Measurements from ENCODE around the gene ARPC1B.
"Not testable (repeated sequence)": the region's sequence is repeated elsewhere in the genome, so short reads cannot be mapped to it uniquely, and the experiment has no call there.

ARPC1B gene

DNA sequence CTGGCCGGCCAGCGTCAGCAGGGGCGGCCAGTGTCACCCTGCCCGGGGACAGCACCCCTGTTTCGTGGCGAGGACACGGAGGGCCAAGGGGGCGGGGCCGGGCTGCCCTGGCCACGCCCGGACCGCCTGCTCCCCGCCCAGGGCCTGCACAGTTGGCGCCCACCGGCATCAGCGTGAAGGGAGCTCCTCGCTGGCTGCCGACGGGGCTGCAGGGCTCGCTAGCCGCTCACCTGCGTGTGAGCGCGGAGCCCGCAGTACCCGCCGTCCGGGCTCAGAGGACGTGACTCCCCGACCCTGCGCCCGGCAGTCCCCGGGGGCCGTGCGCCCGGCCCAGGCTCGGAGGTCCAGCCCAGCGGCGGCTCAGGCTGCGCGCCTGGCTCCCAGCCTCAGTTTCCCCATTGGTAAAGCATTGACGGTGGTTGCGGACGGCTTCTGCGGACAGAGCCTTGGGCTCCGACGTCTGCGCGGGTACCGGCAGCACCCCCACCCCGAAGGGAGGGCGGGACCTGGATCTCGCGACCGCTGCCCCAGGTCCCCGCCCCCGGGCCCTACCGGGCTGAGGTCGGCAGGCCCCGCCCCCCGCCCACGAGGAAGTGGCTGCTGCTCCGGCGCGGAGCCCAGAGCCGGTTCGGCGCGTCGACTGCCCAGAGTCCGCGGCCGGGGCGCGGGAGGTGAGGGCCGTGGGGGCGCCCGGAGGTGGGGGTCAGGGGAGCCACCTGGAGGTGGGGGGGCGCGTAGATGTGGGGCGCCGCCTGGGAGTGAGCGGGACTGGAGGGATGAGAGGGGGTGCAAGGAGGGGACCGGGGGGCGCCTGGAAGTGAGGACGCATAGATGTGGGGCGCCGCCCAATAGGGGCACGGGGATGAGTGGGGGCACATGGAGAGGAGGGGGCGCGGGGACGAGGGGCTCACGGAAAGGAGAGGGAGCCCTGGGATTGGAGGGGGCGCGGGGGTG lies at the start of gene ARPC1B:
Gene ARPC1B, plus strand, starts transcription at position 620 of the 954 bp plus-strand sequence. CDS start 10,985 bp downstream, outside the sequence.
- DNase-seq: peak; percentile 88

DNA sequence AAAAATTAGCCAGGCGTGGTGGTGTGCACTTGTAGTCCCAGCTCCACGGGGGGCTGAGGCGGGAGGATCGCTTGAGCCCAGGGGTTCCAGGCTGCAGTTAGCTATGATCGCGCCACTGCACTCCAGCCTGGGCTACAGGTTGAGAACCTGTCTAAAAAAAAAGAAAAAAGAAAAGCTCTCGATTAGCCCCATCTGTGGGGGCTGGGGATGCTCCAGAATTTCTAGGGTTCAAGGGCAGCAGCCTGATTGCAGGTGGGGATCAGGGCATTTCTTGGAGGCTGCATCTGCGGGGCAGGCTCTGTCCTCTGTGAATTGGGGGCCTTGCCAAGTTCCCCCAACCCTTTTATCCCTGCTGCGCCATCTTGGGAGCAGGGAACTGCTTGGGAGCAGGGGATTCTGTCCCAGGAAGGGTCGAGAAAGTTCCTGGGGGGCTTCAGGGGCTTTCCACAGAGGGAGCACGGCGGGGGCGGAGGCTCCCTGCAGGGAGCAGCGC lies 49.5 kb upstream of the ARPC1B start:
- DNase-seq: no peak

DNA sequence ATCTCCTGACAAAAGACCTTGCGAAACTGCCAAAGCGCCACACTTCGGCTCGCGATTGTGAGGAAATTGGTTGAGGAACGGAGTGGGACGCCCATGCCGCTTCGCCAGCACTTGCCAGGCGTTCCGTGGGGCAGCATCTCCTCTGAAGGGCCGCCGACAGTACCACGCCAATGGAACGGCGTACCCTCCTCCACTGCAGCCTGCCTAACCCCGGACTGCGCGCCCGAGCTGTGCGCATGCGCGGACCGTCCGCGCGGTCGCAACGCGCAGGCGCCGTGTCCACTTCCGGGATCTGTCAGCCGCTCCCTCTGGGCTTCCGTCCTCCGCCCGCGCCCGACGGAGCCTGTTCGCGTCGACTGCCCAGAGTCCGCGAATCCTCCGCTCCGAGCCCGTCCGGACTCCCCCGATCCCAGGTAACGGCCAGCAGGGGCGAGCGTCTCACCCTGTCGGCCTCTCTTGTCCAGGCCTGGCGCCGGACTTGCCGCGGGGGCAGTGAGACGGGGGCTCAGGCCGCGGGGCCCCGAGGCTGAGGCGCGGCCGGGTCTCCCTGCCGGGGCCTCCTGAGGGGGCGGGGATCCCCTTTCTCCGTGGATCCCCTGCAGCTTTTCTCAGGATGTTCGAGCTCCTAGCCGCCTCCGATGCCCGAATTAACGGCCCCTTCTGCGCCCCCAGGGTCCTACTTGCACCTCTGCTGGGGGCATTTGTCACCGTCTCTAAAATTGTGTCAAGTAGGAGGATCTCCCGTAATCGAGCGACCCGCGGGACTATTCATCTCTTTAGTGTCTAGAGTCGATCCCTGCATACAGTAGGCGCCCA lies 48.7 kb upstream of the ARPC1B start, which contains the start of gene ARPC1A:
Gene ARPC1A, plus strand, starts transcription at position 307 of the 816 bp plus-strand sequence. CDS start 7,456 bp downstream, outside the sequence.
- peak; percentile 93 for DNase-seq

DNA sequence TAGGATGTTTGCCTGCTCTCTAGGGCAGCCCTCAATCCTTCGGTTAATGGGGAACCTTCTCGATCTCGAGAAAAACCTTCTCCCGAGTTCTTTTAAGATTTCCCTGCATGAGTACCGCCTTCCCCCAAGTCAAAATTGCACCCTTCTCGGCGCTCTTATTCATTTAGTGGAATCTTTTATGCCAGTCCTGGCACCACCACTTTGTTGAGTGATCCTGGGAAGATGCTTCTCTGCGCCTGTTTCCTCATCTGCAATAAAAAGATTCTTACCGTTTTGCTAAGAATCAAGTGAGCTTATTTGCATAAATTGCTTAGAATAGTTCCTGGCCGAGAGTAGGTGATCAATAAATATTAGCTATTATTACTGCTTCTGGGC lies 48.1 kb upstream of the ARPC1B start:
- DNase-seq: no peak

DNA sequence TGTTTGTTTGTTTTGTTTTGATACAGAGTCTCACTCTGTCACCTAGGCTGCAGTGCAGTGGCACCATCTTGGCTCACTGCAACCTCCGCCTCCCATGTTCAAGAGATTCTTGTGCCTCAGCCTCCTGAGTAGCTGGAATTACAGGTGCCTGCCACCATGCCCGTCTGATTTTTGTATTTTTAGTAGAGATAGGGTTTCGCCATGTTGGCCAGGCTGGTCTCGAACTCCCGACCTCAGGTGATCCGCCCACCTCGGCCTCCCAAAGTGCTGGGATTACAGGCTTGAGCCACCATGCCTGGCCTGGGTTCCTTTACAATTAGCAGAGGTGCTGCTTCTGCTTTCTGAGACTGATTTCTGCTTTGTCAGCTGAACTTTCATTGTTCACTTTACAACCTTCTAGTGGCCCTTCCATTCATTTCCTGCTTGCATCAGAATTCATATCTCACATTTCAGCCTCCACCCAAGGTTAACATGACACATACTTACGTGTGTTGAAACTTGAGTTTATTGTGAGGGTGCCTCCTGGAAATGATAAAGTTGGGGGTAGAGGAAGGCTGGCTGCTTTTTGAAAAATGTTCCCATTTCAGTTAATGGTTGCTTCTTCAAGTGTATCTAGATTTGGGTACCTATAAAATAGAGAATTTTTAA lies 44.1 kb upstream of the ARPC1B start:
- DNase-seq: not testable (repeated sequence)

DNA sequence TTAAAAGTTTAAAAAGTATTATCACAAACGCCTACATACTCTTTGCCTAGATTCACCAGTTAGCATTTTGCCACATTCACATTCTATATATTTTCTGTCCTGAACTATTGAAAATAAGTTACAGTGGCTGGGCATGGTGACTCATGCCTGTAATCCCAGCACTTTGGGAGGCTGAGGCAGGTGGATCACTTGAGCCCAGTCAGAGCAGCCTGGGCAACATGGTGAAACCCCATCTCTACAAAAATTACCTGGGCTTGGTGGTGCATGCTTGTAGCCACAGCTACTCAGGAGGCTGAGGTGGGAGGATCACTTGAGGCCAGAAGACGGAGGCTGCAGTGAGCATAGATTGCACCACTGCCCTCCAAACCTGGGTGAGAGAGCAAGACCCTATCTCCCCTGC lies 43.5 kb upstream of the ARPC1B start:
- no peak for DNase-seq

DNA sequence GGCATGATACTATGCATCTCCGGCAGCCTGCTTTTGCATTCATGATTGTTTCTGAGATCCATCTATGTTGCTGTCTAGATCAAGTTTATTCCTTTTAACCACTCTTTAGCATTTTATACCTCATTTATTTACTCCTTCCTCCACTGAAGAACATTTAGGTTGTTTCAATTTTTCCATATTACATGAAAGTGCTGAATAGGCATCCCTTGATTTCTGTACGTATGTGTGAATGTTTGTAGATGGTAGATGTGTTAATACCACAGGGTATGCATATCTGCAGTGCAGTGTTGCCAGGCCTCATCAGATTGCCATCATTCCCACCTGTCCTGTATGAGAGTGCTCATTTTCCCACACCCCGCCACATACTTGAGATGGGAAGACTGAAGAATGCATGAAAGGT lies 34.9 kb upstream of the ARPC1B start:
- DNase-seq: no peak

DNA sequence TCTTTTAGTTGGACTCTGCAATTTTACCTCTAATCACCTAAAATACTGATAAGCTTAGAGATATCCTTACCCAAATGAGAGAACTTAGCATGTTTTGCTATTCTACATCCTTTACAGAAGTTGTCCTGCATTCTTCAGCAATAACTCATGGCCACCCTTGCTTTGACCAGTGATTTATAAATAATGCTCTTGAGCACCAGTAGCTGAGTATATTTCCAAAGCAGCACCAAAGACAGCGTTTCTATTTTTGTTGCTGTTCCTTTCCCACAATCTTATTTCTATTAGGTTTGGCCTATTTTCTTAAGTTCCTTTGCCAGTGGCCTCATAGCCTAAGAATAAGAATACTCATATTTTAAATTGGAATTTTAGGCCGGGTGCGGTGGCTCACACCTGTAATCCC lies 33.9 kb upstream of the ARPC1B start:
- no peak for DNase-seq

DNA sequence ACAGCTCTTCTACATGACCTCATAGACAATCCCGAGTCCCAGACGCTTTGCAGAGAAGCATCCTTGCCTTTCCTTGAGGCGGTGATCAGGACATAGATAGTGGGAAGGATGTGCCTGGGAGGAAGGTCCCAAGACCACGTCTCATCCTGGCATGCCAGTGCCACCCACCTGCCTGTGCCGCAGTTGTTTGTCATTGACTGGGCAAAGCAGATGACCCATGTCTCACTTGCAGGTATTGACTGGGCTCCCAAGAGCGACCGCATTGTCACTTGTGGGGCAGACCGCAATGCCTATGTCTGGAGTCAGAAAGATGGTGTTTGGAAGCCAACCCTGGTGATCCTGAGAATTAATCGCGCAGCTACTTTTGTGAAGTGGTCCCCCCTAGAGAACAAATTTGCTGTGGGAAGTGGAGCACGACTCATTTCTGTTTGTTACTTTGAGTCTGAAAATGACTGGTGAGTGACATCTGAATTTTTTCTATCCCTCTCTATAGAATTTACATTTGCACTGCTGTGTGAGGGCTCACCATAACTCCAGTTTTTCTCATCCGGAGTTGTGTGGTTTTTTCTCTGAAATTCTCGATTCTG lies 30.4 kb upstream of the ARPC1B start:
- no peak for DNase-seq

DNA sequence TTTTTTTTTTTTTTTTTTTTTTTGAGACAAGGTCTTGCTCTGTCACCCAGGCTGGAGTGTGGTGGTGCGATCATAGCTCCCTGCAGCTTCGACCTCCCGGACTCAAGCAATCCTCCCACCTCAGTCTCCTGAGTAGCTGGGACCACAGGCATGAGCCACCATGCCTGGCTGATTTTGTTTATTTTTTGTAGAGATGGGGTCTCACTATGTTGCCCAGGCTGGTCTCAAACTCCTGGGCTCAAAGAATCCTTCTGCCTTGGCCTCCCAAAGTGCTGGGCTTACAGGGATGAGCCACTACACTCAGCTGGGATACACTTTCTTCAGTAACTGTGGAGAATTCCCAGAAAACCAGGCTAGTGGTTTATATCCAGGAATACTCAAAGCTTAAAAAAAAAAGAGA lies 23.9 kb upstream of the ARPC1B start:
- DNase-seq: not testable (repeated sequence)

DNA sequence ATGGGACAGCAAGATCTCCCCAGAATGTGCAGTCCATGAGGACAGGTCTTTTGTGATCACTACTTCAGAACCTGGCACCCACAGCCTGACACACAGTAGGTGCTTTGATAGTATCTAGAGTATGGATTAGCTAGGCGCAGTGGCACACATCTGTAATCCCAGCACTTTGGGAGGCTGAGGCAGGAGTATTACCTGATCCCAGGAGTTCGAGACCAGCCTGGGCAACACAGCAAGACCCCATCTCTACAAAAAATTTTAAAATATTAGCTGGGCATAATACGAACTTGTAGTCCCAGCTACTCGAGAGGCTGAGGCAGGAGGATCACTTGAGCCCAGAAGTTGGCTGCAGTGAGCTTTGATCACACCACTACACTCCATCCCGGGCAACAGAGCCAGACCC lies 22.3 kb upstream of the ARPC1B start:
- DNase-seq: no peak

DNA sequence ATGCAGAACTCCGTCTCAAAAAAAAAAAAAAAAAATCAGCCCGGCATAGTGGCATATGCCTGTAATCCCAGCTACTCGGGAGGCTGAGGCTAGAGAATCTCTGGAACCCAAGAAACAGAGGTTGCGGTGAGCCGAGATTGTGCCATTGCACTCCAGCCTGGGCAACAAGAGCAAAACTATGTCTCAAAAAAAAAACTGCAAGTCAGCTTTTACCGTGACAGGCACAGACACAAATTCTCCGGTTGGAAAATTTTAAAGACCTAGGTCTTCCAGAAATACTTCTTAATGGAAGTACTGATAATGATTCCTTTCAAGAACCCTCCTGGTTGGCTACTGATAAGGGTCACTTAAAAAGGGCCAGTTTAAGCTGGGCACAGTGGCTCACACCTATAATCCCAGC lies 19.4 kb upstream of the ARPC1B start:
- DNase-seq: no peak

DNA sequence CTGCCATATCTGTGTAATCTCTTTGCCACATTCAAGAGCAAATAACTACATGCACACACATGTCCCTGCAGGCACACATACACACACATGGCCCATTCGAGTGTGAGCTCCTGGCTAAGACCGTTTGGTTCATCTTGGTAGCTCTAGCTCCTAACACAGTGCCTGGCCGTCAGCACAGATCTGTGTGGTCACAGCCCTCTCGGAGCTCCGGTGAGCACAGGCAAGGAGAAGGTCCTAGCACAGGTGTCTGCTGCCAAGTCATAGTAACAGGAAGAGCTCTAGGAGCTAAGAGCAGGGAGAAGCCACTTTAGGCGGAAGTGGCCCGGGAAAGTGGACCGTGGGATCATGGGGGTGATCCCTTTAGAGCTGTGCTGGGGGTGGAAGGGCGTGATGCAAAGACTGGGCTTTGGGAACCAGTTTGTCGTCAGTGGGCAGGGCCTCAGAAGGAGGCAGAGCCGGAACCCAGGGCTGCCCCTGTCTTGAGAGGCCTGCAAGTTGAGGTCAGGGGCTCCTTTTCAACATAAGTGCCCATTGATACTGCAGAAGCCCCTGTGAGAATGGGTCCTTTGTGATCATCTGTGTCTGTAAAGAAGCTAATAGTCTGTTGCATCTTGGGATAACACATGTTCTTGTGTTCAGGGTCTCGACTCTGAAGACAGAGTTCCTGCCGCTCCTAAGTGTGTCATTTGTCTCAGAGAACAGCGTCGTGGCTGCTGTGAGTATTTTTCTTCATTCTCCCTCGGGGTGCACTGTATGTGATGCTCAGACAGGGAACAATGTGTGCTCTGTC lies 16.6 kb upstream of the ARPC1B start:
- no peak for DNase-seq

DNA sequence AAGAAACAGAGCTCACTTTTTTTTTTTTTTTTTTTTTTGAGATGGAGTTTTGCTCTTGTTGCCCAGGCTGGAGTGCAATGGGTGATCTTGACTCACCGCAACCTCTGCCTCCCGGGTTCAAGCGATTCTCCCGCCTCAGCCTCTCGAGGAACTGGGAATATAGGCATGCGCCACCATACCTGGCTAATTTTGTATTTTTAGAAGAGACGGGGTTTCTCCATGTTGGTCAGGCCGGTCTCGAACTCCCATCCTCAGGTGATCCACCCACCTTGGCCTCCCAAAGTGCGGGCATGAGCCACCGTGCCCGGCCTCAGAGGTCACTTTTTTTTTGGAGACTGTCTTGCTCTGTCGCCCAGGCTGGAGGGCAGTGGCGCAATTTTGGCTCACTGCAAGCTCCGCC lies 16.0 kb upstream of the ARPC1B start:
- not testable (repeated sequence) for DNase-seq

DNA sequence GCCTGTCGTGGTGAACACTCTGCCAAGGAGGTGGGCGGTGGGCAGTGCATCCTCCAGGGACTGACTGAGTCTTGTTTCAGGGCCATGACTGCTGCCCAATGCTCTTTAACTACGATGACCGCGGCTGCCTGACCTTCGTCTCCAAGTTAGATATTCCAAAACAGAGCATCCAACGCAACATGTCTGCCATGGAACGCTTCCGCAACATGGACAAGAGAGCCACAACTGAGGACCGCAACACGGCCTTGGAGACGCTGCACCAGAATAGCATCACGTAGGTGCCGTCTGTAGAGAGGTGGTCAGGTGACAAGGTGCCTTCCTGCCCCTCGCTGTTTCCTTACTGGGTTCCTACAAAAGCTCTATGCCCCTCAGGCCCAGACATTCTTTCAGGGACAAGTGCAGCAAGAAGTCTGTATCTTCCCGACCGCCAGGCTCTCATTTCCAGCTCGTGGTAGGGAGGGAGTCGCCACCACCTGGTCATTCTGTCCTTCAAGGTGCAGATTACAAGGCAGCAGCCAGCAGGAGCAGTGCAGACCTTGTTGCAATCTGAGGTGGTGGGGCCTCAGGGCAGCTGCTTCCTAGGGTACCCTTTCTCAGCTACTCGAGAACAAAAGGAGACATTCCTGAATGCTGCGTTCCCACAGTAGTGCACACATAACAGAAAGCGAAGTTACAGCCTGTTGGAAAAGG lies 14.9 kb upstream of the ARPC1B start:
- DNase-seq: no peak

DNA sequence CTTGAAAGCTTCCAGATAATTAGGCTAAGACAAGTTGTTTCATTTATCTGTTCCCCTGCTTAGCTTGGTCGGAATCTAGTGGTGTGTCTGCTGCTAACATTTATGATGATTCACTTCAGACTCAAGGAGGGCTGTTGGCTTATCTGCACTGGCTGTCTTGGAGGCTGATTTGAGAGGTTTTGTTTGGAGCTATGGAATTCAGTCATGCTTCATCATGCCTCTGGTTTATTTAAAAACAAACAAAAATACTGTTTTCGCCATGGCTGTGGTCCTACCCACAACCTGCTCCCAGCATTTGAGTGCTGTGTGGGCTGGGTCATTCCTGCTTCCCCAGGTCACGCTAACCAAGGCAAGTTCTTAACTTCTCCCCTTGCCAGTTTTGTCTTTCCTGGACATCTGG lies 11.7 kb upstream of the ARPC1B start:
- DNase-seq: no peak

DNA sequence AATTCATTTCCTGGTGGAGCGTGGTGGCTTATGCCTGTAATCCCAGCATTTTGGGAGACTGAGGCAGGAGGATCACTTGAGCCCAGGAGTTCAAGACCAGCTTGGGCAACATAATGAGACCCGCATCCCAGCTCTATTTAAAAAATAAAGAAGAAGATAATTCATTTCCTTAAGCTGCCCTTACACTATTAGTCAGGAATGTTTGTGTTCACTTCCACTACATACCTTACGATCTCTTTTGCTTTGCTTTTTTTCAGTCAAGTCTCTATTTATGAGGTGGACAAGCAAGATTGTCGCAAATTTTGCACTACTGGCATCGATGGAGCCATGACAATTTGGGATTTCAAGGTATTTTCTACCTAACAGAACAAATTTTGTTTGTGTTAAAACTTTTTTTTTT lies 11.2 kb upstream of the ARPC1B start:
- no peak for DNase-seq

DNA sequence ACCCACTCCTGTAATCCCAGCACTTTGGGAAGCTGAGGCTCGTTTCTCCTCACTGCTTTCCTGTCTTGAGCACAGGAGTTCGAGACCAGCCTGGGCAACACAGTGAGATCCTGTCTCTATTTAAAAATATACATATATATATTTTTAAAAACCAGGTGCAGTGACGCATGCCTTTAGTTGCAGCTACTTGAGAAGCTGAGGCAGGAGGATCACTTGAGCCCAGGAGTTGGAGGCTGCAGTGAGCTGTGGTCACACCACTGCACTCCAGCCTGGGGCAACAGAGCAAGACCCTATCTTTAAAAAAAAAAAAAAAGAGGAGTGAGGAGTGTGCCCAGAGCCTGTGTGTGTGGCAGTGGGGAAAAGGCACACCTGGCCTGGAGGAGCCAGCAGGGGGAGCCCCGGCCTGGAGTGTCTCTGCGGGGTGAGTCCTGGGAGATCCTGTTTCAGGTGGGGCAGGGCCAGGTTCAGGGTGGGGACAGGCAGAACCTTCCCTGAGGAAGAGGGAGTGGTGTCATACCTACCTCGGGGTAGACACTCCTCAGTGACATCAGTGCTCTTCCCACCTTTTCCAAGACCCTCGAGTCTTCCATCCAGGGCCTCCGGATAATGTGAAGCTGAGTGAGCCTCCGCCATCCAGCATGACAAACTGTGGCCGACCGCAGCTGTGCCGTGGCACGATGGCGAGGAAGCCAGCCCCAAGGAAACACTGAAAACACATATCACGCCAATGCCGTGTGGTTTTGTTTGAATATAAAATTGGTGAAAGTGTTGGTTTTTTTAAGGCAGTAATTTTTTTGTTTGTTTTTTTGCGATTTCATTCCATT lies 9.0 kb upstream of the ARPC1B start:
- peak; percentile 58 for DNase-seq

DNA sequence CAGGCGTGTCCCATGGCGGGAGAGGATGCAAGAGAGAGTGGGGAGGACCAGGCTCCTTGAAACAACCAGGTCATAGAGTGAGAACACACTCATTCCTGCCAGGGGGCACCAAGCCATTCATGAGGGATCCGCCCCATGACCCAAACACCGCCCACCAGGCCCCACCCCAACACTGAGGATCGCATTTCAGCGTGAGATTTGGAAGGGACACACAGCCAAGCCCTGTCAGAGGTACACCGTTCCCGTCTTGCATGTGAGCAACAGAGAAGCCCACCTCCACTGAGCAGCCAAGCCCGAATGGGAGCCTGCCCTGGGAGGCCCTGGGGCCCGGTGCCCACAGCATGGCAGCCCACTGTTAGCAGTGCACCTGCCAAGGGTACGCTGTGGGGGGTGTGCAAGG lies 7.9 kb upstream of the ARPC1B start:
- DNase-seq: no peak

DNA sequence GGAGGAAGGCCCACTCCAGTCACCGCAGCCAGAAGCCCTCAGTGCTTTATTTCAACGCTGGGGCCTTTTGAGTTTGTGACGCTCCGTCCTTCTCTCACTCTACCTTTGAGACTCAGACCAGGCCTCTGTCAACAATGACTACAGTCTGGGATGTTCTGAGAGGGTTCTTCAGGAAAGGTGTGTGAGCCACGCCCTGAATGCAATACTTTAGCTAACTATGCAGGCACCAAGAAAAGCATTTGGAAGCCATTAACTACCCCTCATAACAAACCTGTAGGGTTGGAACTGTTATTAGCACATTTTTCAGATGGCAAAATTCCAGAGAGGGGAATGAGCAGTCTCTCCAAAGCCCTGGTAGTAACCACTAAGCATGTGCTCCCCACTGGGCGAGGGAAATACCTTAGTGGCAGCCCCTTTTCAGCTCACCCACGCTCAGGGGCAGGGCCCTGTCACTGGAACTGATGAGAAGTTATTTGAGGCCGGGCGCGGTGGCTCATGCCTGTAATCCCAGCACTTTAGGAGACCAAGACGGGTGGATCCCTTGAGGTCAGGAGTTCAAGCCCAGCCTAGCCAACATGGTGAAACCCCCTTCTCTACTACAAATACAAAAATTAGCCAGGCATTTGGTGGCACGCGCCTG lies 5.7 kb upstream of the ARPC1B start:
- DNase-seq: no peak
